ENCODE measurements around the gene SNX32.
A peak's percentile ranks its signal among the peaks of the same experiment; 100 is the strongest.

Gene SNX32

GRCh38 chr11:65857853-65858680 is 24.3 kb downstream of the SNX32 start, which contains the start of gene CFL1:
TSS of gene CFL1 (minus strand) at chr11:65858180. CDS start at chr11:65858099, 81 bp downstream.
- DNase-seq, result peak; percentile 98

GRCh38 chr11:65858681-65859087 is 24.9 kb downstream of the SNX32 start:
- DNase-seq, result peak; percentile 31

GRCh38 chr11:65859095-65859811 is 25.5 kb downstream of the SNX32 start:
- peak; percentile 97 for DNase-seq

GRCh38 chr11:65859812-65860277 is 26.1 kb downstream of the SNX32 start:
- DNase-seq, result no peak

GRCh38 chr11:65860278-65861164 is 26.8 kb downstream of the SNX32 start, which contains the start of gene MUS81:
TSS of gene MUS81 (plus strand) at chr11:65860433. CDS start at chr11:65860754, 321 bp downstream.
- peak; percentile 97 for DNase-seq

- no peak for DNase-seq
These were observed 27.4 kb downstream of the SNX32 start for GRCh38 chr11:65861165-65861505.

- DNase-seq, result no peak
These were observed 27.9 kb downstream of the SNX32 start for GRCh38 chr11:65861533-65862183.

GRCh38 chr11:65862191-65862735 is 28.5 kb downstream of the SNX32 start:
- no peak for DNase-seq

GRCh38 chr11:65862941-65863888 is 29.5 kb downstream of the SNX32 start:
- no peak for DNase-seq

GRCh38 chr11:65863889-65864705 is 30.3 kb downstream of the SNX32 start:
- DNase-seq, result no peak

- no peak for DNase-seq
These were observed 31.1 kb downstream of the SNX32 start for GRCh38 chr11:65864706-65865471.

- DNase-seq, result no peak
These were observed 31.9 kb downstream of the SNX32 start for GRCh38 chr11:65865550-65866172.

GRCh38 chr11:65866509-65867283 is 32.9 kb downstream of the SNX32 start:
- DNase-seq, result no peak

GRCh38 chr11:65867284-65868071 is 33.7 kb downstream of the SNX32 start:
- no peak for DNase-seq

- DNase-seq, result peak; percentile 45
These were observed 34.4 kb downstream of the SNX32 start for GRCh38 chr11:65868076-65868667.

- no peak for DNase-seq
These were observed 35.1 kb downstream of the SNX32 start for GRCh38 chr11:65868907-65869306.
